HG02610 (cell line): ENCODE data around the gene ACSM6.

Experiments
- ATAC-seq: cut with Tn5 transposase; IDR thresholded peaks from one replicate; pipeline ENCODE4 v1.9.1; 2021; ENCODE audit warnings: mild to moderate bottlenecking, moderate library complexity; ENCODE audit not compliant: unreplicated experiment

The ACSM6 gene

DNA sequence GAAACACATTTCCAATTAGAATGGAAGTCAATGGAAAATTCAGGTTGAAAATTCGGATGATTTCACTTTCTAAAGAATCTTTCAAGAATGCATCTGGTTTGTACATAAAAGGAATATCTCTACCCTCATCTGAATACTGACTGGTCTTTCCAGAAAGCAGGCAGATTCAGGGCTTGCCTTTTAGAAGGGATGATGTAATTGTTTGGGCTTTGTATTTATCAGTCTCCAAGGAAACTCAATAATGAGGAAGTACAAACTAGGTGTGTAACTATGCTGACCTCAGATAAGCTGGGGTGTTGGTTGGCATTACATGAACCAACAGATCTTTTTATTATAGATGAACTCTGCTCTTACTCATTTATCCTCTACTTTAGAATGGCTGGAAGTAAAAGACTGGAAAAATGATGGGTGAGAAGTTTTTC lies 72.6 kb downstream of the ACSM6 start:
- peak; percentile 95 for ATAC-seq

GRCh38 chr10:95267251-95267650 lies 73.2 kb downstream of the ACSM6 start:
- no peak for ATAC-seq

DNA sequence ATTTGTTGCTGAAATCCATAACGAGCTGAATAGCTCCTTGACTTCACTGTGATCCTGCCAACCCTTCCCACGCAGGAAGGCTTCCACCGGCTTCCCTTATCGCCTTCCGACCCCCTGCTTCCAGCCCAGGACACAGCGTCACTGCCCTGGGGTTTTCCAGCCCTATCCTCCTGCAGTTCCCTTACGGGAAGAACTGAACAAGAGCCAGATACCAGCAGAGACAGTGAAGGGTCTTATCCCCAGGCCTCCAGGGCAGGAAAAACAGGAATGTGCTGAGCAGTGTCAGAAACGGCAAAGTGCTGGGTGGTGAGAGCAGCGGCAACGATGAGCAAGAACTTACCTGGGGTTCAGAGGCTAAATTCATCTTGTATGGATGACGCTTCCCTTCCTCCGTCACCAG lies 74.4 kb downstream of the ACSM6 start:
- no peak for ATAC-seq

DNA sequence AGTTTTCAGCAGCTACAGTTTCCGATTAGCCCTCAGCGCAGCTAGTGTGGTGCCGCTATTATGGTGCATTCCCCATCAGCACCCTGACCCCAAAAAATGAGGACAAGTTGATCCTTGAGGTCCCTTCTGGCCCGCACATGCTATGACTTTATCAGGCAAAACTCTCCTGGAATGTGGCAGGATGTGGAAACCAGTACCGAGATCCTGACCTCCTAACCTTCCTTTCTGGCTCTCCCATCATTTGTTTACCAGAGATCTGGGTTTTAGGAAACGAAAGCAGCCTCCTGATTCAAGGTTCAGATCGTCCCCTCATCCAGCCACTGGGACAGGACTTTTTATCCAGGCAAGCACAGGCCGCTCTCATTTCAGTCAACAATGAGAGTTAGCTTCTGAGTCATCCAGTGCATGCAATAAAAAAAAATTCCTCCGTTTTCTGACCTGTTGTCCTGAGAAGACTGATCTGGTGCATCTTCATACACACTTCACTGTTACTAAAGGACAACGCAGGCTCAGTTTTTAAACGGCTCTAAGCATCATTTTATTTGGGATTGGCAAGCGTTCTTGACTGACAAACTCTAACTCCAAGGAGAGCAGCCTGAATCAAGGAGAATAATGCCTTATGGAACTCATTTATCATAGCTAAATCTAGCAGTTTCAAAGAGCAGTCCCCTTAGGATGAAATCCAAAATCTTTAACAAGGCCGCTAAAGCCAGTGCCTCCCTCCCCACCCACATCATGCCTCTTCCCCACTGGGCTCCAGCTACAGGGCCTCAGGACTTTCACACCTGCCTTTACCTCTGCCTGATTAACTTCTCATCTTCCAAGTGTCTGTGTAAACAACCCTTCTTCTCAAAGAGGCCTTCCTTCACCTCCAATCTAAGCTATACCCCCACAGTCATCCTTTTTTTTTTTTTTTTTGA lies 79.6 kb downstream of the ACSM6 start:
- no peak for ATAC-seq

DNA sequence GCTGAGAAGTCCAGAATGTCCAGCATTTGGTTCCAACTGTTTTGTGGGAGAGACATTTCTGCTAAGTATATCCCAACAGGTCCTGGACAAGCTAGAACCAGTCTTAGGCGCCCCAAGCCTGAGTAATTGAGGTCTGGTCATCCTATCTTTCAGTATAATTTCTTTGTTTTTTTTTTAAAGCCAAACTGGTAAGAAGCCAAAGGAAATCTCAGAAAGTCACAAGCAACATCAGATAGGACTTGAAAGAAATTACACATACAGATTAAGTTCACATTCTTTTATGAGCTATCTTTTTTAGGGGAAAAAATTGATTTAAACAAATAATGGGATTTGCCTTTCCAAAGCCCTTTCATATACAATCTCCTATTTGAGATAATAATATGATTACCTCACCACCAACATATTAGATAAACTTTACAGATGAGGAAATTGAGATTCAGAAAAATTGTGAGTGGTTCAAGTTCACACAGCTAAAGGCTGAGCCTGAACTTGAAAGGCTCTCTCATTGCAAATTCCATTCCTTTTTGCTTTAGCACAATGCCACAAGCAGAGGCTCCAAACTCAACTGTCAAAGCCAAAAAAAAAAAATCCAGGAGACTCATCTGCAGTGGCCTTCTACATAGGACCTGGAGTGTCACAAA lies 81.8 kb downstream of the ACSM6 start:
- ATAC-seq, result no peak

DNA sequence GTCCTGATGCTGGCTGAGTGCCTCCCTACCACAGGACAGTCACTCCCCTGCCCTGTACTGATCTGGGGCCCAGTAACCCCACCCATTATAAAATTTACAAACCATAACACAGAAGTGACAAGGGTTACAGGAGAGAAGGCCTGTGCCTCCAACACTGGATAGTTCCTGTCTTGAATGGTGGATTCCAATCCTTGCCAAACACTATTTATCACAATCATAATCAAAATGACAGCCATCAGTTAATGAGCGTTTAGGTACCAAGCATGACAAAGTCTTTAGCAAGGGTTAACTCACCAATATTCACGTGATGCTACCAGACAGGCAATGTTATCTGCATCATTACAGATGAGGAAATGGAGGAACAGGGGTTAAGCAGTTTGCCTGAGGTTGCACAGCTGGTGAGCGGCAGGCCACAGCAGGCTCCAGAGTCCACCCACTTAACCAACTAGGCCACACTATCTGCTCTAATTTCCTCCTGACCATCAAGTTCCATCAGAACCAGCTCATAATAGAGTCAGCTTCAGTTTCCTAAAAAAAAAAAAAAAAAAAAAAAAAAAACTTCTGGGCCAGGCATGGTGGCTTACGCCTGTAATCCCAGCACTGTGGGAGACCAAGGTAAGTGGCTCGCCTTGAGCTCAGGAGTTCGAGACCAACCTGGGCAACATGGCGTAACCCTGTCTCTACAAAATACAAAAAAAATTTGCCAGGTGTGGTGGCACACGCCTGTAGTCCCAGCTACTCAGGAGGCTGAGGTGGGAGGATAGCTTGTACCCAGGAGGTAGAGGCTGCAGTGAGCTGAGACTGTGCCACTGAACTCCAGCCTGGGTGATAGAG lies 82.5 kb downstream of the ACSM6 start:
- no peak for ATAC-seq

DNA sequence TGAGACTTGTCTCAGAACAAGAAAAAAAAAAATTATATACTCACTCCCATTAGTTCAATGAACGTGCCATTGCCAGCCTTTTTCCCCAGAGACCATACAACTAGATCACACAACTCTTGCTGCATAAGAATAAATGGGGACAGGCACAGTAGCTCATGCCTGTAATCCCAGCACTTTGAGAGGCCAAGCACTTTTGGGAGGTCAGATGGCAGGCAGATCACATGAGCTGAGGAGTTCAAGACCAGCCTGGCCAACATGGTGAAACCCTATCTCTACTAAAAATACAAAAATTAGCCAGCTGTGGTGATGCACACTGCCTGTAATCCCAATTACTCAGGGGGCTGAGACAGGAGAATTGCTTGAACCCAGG lies 83.1 kb downstream of the ACSM6 start:
- no peak for ATAC-seq

- no peak for ATAC-seq
These were observed 83.6 kb downstream of the ACSM6 start for GRCh38 chr10:95277614-95278013.
